GM12892 (cell line): ENCODE results near the gene ART4.
A peak's percentile ranks its signal among the peaks of the same experiment; 100 is the strongest.

Experiments used
- DNase-seq: peaks from one replicate; pipeline ENCODE4 v3.0.0; 2011; ENCODE audit not compliant: insufficient read length
- FAIRE-seq: peaks from 2 replicates; lab custom pipeline; 2011; peaks lifted over from hg19 to GRCh38; lab: Jason Lieb, UNC
- POLR2A ChIP-seq: IDR thresholded peaks from 2 replicates; pipeline ENCODE4 v1.6.1; 2011; ENCODE audit warnings: low read depth, low read length, control low read depth
- POLR2AphosphoS5 ChIP-seq: IDR thresholded peaks from 2 replicates; pipeline ENCODE4 v1.6.1; 2011; ENCODE audit warnings: low read depth, low read length, control low read depth
- TAF1 ChIP-seq: IDR thresholded peaks from 2 replicates; pipeline ENCODE4 v1.6.1; 2011; ENCODE audit warnings: low read depth, mild to moderate bottlenecking, control low read depth, low read length, borderline replicate concordance

ART4 gene

DNA sequence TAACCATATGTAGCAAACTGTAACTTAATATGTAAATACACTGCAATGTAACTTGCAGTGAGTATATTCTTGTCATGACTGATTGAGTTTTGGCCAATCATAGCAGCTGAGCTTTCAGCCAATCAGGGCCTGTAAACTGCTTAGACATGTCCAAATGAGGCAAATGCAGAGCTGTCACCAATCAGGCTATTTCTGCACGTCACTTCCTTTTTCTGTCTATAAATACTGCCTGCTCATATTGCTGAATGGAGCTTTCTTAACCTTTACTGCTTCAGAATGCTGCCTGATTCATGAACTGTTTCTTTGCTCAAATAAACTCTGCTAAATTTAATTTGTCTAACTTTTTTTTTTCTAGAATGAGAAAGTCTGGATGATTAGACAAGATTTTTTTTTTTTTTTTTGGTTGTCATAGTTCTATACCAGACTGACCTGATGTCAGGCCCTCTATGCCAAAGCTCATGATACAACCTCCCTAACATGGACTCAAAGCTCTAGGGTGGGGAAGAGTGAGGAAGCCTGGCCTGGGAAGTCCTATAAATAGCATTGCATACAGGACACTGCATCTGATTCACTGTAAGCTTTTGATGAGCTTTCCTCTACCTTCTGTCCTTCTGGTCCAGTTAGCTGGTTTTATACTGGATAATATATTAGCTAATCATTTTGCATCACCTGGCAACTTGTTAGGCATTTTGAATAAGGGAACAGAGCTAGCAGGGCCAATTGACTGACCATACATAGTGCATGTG, 30.3 kb upstream of the ART4 start:
- DNase-seq (no peak), FAIRE-seq (peak; percentile 9)
- TF ChIP-seq TAF1 (no peak), POLR2AphosphoS5 (no peak), POLR2A (no peak)

DNA sequence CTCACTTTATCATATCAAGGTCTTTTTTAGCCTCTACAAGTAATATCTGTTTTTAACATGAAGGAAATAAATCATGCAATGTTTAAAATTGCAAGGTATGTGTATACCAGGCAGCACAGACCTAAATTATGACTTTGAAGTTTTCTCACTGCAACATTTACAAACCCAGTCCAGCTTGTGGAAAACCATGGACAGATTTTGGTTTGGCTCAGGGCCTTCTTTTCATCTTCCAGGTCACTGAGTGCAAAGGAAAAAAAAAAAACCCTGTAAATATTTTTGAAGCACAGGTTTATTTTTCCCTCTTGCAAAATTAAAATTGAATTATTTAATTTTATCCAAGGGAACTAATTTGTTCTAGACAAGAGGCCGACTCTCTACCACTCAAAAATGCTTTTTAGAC, 28.6 kb upstream of the ART4 start:
- no peak for FAIRE-seq
- TF ChIP-seq TAF1 (no peak), POLR2A (no peak), POLR2AphosphoS5 (no peak)
- no peak for DNase-seq

DNA sequence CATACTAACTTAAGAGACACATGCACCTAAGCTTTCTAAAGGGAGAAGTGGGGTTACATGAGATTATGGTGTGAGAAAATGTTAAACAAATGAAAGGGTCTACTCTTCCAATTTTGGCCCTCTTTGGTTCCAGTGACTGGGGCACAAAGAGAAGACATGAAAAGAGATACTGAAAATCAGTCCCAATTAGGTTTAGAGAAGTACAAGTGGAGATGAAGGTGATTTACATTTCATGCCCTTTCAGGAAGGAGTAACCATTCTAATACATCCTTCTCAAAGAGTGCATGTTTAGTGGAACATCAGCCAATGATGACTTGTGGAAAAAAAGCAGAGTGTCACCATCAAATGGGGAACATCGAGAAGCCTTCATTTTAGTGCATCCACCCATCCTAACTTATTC, 27.9 kb upstream of the ART4 start:
- peak; percentile 66 for FAIRE-seq
- no peak for TF ChIP-seq POLR2AphosphoS5
- no peak for TF ChIP-seq POLR2A
- no peak for TF ChIP-seq TAF1
- no peak for DNase-seq

DNA sequence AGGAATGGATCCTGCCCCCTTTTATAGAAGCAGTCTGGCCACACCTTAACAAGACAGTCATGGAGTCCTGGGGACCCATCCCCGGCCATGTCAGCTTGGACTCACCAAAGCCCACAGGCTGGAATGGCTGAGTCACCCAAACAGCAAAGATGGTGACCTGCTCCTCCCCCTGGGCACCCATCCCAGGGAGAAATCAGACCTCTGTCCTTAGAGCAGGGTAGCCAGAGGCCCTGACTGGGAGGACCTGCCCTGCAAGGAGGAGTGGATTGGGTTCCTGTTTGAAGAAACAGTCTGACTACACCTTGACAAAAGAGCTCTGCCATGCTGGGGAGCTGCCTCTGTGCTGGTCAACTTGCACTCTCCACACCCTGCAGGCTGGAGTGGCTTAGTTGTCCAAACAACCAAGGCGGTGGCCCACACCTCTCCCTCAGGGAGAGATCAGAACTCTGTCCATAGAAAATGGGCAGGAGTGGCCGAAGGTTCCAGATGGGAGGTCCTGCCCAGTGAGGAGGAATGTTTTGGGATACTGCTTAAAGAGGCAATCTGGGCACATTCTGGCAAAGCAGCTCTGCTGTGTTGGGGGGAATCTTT, 25.7 kb upstream of the ART4 start:
- DNase-seq (no peak), FAIRE-seq (no peak)
- TF ChIP-seq TAF1 (no peak), POLR2A (no peak), POLR2AphosphoS5 (no peak)

DNA sequence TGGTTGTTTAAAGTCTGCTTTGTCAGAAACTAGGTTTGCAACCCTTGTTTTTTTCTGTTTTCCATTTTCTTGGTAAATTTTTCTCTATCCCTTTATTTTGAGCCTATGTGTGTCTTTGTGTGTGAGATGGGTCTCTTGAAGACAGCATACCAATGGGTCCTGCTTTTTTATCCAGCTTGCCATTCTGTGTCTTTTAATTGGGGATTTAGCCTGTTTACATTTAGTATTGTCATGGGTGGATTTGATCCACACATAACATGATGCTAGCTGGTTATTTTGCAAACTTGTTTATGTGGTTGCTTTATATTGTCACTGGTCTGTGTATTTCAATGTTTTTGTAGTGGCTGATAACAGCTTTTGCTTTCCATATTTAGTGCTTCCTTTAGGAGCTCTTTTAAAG, 17.2 kb upstream of the ART4 start:
- FAIRE-seq, result no peak
- DNase-seq, result no peak
- TF ChIP-seq TAF1, result no peak
- no peak for TF ChIP-seq POLR2AphosphoS5
- TF ChIP-seq POLR2A, result no peak

DNA sequence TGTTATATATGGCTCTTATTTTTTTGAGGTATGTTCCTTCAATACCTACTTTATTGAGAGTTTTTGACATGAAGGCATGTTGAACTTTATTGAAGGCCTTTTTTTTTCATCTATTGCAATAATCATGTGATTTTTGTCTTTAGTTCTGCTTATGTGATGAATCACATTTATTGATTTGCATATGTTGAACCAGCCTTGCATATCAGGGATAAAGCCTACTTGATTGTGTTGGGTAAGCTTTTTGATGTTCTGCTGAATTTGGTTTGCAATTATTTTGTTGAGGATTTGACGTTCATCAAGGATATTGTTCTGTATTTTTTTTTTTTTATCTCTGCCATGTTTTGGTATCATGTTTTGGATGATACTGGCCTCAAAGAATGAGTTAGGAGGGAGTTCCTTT, 15.2 kb upstream of the ART4 start:
- no peak for TF ChIP-seq TAF1
- no peak for TF ChIP-seq POLR2AphosphoS5
- no peak for TF ChIP-seq POLR2A
- FAIRE-seq, result no peak
- no peak for DNase-seq

DNA sequence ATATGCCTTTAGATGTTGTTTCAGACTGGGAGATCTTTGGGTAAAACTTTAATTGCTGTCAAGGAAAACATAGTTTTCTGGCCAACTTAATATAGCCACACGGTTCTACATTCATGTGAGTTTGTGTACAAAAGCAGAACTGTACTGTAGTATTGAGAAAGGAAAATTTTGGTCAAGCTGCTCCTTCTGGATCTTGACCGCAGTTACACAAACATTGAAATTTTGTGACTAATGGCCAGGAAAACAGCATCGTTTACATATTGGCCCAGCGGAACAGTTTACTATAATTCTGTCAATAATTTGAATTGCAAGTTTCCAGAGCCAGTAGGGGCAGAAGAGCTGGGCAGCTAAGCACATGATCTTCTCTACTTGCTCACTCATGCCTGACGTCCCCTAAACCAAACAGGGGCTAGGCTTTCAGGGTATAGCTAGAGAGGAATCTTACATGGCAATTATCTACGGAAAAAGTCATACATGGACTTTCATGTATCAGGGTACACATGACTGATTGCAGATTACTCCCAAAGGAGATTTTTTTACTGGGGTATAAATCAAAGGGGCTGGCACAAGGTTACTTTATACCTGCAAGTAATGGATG, 11.4 kb upstream of the ART4 start:
- DNase-seq (no peak), FAIRE-seq (no peak)
- TF ChIP-seq TAF1 (no peak), POLR2A (no peak), POLR2AphosphoS5 (no peak)

DNA sequence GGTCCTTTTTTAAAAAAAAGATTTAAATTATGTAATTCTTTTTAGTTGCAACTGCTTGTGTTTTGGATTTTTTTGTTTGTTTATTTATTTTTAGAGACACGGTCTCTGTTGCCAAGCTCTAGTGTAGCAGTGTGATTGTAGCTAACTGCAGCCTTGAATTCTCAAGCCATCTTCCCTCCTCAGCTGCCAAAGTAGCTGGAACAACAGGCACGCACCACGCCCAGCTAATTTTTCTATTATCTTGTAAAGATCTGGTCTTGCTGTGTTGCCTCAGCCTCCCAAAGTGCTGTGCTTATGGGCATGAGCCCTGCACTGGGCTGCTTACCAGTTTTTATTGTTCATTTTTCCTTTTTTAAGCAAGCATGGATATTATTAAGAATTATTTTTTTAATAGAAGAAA, 10.6 kb upstream of the ART4 start:
- TF ChIP-seq TAF1 (no peak), POLR2A (no peak), POLR2AphosphoS5 (no peak)
- FAIRE-seq, result no peak
- no peak for DNase-seq

DNA sequence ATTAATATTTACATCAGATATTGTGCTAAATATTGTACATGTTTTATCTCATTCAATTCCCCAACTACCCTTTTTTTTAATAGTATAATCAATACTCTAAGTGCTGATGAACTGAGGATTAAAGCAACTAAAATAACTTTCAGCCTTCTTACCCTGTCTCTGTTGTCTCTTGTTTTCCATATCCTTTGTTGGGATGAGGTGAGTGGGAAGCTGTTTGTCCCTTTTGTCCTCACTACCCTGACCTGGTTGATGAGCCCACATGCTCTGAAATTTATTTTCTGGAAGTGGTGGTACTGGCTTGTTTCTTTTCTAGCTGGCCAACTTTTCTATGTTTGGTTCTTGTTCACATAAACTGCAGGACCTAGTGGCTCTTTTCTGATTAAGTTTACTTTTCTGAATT, 9.6 kb upstream of the ART4 start:
- FAIRE-seq, result no peak
- DNase-seq, result no peak
- no peak for TF ChIP-seq POLR2AphosphoS5
- no peak for TF ChIP-seq TAF1
- no peak for TF ChIP-seq POLR2A

DNA sequence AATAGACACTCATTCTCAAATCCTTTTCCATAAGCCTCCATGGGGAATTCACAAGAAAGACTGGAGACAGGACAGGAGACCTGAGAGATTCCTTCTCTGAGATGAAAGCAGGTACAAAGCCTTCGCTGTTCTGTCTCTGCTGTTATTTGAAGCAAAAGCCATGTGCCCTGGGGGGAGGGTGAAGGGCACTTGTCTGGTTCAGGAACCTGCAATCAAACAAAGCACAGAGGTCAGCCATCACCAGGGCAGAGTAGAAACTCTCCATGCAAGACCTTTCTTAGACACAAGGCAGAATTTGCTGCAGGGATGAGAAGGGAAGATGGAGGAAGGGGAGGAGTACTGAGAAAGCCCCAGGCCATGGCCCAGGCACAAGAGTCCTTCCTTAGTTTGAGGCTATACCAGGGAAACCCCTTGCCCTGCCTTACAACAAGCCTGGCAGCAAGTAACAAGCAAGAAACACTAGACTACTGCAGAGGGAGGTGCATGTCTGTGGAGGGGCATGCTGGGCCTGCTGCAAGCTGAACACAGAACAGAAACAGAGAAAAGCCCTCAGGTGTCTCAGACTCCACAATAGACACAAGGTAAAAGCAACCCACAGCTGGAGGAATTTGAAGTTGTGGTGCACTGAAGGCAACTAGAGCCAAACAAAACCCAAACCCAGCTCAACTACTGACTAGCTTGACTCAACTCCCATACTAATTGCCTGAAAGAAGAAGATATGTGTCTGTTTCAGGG, 7.8 kb upstream of the ART4 start:
- TF ChIP-seq TAF1 (no peak), POLR2AphosphoS5 (no peak), POLR2A (no peak)
- no peak for DNase-seq
- no peak for FAIRE-seq

DNA sequence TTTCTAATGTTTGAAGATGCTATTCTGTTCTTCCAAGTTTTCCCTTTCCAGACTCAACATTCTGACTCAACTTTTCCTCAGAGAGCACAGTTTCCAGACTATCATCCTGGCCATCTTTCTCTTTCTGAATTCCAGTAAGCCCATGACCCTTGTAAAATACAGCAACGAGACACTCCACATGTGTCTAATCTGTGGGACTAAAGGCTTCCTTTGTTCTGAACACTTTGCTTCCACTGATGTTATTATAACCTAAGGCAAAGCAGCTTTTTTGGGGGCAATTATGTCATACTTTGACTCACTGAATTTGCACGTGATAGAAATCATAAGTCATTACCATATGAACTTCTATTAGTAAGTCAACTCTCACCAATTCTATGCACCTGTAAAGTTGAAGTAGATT, 6.3 kb upstream of the ART4 start:
- TF ChIP-seq TAF1 (no peak), POLR2A (no peak), POLR2AphosphoS5 (no peak)
- DNase-seq, result no peak
- FAIRE-seq, result no peak
